K562 (cell line): ENCODE data around the gene UBE2B.

ENCODE experiments used
- ELK1 ChIP-seq: sonication (generic); formaldehyde crosslinking; IDR thresholded peaks from 2 replicates; pipeline ENCODE4 v1.8.1; 2022; ENCODE audit warnings: missing genetic modification reagents
- EZH2 ChIP-seq: IDR thresholded peaks from 2 replicates; pipeline ENCODE4 v1.6.1; 2012; ENCODE audit warnings: low read depth, mild to moderate bottlenecking, inconsistent platforms, low read length, borderline replicate concordance
- MAX ChIP-seq: sonication (generic); formaldehyde crosslinking; IDR thresholded peaks from 2 replicates; pipeline ENCODE4 v1.9.0; 2022; ENCODE audit warnings: mild to moderate bottlenecking, missing genetic modification reagents
- MXD1 ChIP-seq: fragments of 250-450 bp; sonication (Bioruptor Pico); IDR thresholded peaks from 2 replicates; pipeline ENCODE4 v1.8.0; 2021; ENCODE audit warnings: borderline replicate concordance, mild to moderate bottlenecking, moderate library complexity; ENCODE audit not compliant: poor library complexity, severe bottlenecking
- PREB ChIP-seq: sonication (generic); formaldehyde crosslinking; IDR thresholded peaks from 2 replicates; pipeline ENCODE4 v1.8.1; 2023; ENCODE audit warnings: mild to moderate bottlenecking, missing genetic modification reagents
- RBM22 ChIP-seq: fragments of 200-400 bp; formaldehyde crosslinking; IDR thresholded peaks from 2 replicates; pipeline ENCODE4 v1.6.1; 2018; ENCODE audit warnings: low read length, low read depth; ENCODE audit not compliant: poor library complexity, severe bottlenecking
- SIX5 ChIP-seq, 2 experiments: IDR thresholded peaks; 2 replicates each; pipeline ENCODE4 v1.6.1; 2011; ENCODE audit warnings: low read length in 2 of 2, borderline replicate concordance in 1 of 2, low read depth in 1 of 2, mild to moderate bottlenecking in 1 of 2, moderate library complexity in 1 of 2; ENCODE audit not compliant: insufficient read depth in 1 of 2
- SRF ChIP-seq, 2 experiments: fragments of 250-450, 450-650 bp in 1 of 2; sonication (Bioruptor Pico) in 1 of 2; sonication (generic) in 1 of 2; formaldehyde crosslinking; IDR thresholded peaks; 2 replicates each; pipeline versions ENCODE4 v1.5.0 to v1.5.1; 2020 to 2022; ENCODE audit warnings: mild to moderate bottlenecking in 1 of 2, missing genetic modification reagents in 1 of 2
- TF ChIP-seq, protein P1 (sequence below): sonication (generic); formaldehyde crosslinking; IDR thresholded peaks from 2 replicates; pipeline ENCODE4 v1.4.0; 2020; ENCODE audit warnings: mild to moderate bottlenecking, missing genetic modification reagents
- TF ChIP-seq, protein P2 (sequence below), 3 experiments: IDR thresholded peaks in 2 of 3; conservative IDR thresholded peaks in 1 of 3; 2 replicates each; pipeline ENCODE4 v1.5.1; 2011 to 2012; ENCODE audit warnings: low read length in 3 of 3, mild to moderate bottlenecking in 3 of 3, control low read depth in 2 of 3, improper control_type of control experiment in 1 of 3, inconsistent platforms in 1 of 3, low read depth in 1 of 3, mixed read lengths in 1 of 3, moderate library complexity in 1 of 3; ENCODE audit not compliant: insufficient read depth in 2 of 3

DNA sequence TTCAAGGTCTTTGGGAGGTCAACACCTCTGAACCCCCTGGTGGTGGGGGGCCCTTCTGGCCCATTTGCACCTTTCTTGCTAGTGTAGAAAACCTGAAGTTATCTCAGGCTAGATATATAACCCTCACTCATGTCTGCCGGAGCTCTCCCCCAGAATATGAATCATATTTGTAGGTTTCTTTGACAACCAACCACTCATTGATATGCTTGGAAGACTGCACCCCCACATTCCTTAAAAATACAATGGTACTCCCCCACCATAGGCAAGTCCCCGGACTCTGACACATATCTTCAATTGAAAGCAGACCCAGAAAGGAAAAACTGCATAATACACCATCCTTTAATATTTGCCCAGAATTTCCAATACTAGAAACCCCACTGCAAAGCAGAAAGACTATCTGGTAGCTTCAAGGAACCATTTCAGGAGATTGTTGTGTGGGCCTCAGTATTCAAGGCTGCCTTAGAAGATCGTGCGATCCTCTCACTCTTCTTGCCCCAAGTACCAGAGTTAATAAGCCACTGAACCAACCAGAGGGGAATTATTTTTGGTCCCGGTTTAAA, 978 bp upstream of the UBE2B start:
- TF ChIP-seq ELK1 (CRISPR knock-in tag) (no peak), MXD1 (CRISPR knock-in tag) (no peak), RBM22 (no peak), SIX5 (IDR thresholded peaks at IDR 0.05; ENCODE audit: borderline replicate concordance in 1 of 2, insufficient read depth in 1 of 2, low read depth in 1 of 2, low read length in 2 of 2) (no peak), SRF (CRISPR knock-in tag; IDR thresholded peaks at IDR 0.05) (no peak), MAX (CRISPR knock-in tag) (no peak), PREB (CRISPR knock-in tag) (no peak), EZH2 (no peak)
- TF ChIP-seq, protein P1, sequence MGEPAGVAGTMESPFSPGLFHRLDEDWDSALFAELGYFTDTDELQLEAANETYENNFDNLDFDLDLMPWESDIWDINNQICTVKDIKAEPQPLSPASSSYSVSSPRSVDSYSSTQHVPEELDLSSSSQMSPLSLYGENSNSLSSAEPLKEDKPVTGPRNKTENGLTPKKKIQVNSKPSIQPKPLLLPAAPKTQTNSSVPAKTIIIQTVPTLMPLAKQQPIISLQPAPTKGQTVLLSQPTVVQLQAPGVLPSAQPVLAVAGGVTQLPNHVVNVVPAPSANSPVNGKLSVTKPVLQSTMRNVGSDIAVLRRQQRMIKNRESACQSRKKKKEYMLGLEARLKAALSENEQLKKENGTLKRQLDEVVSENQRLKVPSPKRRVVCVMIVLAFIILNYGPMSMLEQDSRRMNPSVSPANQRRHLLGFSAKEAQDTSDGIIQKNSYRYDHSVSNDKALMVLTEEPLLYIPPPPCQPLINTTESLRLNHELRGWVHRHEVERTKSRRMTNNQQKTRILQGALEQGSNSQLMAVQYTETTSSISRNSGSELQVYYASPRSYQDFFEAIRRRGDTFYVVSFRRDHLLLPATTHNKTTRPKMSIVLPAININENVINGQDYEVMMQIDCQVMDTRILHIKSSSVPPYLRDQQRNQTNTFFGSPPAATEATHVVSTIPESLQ (CRISPR knock-in tag): no peak
- TF ChIP-seq, protein P2, sequence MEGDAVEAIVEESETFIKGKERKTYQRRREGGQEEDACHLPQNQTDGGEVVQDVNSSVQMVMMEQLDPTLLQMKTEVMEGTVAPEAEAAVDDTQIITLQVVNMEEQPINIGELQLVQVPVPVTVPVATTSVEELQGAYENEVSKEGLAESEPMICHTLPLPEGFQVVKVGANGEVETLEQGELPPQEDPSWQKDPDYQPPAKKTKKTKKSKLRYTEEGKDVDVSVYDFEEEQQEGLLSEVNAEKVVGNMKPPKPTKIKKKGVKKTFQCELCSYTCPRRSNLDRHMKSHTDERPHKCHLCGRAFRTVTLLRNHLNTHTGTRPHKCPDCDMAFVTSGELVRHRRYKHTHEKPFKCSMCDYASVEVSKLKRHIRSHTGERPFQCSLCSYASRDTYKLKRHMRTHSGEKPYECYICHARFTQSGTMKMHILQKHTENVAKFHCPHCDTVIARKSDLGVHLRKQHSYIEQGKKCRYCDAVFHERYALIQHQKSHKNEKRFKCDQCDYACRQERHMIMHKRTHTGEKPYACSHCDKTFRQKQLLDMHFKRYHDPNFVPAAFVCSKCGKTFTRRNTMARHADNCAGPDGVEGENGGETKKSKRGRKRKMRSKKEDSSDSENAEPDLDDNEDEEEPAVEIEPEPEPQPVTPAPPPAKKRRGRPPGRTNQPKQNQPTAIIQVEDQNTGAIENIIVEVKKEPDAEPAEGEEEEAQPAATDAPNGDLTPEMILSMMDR (IDR thresholded peaks at IDR 0.05 in 2 of 3, conservative IDR thresholded peaks at IDR 0.05 in 1 of 3; ENCODE audit: insufficient read depth in 2 of 3, low read depth in 1 of 3, low read length in 3 of 3): no peak
